Non-pigmented ciliary epithelial cell (primary cell): ENCODE data around the gene TRPM2.
"Not testable (repeated sequence)": the region's sequence is repeated elsewhere in the genome, so short reads cannot be mapped to it uniquely, and the experiment has no call there.

Experiments
- DNase-seq: peaks from one replicate; pipeline ENCODE4 v3.0.0-alpha.2; 2010; ENCODE audit warnings: low read depth

Gene TRPM2

DNA sequence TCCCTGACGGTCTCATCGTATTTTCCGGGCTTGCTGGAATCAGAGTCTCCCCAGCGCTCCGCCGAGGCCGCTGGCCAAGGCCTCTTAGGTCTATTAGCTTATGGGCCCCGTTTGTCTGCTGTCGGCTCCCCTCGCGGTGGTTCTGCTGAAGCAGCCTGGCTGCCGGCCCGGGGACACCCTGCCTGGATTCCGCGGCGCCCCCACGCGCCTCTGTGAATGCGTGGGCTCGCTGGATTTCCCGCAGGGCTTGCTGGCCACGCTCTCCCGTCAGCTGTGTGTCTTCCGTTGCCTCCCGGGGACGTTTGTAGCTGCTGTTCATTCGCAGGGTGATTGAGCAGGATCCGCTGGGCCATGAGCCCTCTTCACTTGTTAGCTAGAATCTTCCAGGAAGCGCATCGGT lies 110.3 kb downstream of the TRPM2 start:
- no peak for DNase-seq

DNA sequence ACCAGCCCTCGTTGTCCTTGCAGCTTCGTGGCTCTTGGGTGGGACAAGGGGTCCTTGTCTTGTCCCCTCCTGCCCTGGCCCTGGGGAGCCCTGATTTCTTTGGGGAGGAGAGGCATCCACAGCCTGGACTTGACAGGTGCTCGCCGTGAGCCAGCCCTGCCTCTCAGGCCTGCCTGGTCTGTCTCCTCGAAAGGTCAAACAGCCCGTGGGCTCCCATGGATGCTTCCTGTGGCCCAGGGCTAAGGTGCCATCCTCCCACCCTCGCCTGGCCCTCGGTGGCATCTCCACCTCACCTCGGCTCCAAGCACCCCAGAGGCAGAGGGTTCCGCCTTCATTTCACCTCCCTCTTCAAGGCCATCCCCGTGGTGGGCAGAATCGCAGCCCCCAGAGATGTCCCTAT lies 110.9 kb downstream of the TRPM2 start:
- DNase-seq, result no peak

DNA sequence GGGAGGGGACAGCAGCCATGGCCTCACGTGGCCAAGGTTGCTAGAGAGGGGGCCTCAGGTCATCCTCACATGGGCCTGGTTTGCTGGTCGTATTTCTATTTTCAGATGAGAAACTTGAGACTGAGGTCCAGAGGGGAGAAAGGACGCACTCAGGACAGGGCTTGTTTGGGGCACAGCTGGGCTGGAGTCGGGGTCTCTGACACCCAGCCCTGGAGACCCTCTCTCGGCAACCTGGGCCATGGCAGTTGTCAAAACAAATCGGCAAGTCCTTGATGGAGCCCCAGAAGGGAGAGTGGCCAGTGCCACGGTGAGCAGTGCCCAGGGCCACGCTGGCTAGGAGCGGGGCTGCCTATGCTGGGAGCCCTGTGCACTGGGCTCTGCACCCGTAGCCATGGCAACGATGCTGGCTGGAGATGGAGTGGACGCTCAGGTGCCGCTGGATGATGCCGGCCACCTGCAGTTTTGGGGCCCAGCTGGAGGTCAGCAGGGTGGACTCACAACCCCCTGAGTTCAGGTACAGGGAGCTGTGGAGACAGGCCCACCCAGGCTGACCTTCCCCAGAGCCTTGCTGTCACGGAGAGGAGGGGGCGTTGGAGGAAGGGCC lies 113.0 kb downstream of the TRPM2 start:
- no peak for DNase-seq

DNA sequence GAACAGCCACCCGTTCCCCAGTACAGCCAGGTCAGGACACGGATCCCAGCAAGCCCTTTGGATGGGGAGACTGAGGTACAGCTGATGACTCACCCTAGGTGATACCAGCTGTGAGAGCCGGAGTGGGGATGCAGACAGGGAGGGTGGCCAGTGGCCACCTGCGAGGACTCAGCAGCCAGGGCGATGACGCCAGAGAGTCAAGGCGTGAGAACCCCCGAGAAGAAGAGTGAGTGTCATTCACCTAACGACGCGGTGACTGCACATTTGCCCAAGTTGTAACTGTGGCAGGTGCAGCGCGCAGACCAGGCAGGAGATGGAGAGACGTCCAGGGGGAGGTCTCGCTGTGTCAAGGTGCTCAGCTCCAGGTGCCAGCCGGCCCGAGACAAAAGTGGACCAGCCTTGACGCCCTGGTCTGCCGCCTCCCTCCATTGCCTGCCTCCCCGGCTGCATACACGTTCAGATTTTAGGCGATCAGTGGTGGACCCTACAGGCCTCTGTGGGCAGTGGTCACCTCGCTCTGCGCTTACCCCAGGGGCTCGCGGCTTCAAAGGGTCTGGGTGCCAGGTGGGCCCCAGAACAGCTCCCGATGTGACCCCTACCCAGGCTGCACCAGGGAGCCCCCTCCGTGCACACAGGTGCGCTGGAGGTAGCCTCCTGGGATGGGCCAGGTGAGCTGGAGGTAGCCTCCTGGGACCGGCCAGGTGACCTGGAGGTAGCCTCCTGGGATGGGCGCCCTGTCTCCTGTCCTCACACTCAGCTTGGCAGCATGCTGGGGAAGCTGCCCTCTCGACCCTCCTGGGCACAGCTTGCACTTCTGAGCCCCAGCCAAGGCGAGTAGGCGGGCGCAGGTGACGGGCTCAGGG lies 113.8 kb downstream of the TRPM2 start:
- DNase-seq, result no peak

DNA sequence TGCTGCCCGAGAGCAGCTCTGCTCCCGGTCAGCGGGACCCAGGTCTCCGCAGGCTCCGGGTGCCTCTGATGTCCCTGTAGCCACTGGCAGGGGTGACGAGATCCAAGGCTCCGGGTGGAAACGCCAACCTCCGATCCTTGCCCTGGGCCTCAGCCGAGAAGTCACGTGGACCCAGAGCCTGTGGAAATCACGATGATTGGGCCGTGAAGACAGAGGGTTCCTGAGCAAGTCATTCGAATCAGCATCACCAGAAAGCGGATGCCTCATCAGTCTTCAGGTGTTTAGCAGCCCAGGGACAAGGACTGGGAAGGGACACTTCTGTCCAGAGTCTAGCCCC lies 114.4 kb downstream of the TRPM2 start:
- no peak for DNase-seq

DNA sequence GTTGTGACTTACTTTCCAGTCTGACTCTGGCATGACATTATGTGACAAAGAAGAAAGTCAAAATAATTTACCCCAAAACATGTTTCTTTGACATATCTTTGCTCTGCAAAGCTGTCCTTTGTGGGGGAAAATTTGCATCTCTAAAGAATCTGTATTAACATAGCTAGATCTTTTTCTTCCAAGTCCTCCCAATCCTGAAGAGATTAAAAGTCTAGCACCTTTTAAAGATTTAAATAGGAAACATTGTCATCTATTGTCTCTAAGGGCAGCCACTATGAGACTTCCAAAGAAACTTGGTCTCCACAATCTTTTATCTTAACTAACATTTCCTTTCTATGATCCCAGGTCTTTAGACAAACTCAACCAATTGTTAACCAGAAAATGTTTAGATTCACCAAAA lies 117.9 kb downstream of the TRPM2 start:
- no peak for DNase-seq

DNA sequence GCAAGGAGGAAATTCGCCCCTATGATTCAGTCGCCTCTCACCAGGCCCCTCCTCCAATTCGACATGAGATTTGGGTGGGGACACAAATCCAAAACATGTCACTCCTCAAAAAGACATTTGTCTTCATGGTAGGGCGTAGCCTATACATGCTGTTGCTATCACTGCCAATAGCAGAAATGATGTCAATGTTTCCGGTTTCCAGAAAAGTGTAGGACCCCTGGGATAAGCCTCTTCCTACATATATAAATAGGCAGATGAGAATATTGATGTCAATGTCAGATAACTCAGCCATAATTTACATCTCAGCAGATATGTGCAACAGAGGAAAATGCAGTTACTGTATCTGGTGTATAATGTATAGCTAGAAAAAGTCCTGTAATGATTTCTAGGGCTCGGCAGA lies 118.6 kb downstream of the TRPM2 start:
- no peak for DNase-seq

- no peak for DNase-seq
These were observed 120.6 kb downstream of the TRPM2 start for GRCh38 chr21:44473915-44474555.

DNA sequence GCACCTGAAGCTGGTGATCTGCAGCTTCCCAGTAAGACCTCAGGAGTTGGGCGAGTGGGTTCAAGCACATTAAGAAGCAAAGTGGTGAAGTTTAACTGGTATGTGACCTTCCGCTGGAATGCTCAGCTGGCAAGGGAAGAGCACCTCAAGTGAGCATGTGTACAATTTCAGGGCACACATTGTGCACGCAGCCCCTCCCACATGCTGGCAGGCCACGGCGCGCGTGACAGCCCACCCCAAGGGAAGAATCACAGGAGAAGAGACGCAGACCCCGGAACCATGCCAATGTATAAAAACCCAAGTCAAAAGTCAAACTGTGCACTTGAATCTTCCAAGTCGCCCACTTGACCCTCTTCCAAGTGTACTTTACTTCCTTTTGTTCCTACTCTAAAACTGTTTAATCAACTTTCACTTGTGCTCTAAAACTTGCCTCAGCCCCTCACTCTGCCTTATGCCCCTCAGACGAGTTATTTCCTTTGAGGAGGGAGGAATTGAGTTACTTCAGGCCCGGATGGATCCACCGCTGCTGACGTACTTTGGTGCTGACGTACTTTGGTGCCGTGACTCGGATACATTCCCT lies 121.9 kb downstream of the TRPM2 start:
- no peak for DNase-seq

- no peak for DNase-seq
These were observed 123.7 kb downstream of the TRPM2 start for GRCh38 chr21:44477131-44477530.

DNA sequence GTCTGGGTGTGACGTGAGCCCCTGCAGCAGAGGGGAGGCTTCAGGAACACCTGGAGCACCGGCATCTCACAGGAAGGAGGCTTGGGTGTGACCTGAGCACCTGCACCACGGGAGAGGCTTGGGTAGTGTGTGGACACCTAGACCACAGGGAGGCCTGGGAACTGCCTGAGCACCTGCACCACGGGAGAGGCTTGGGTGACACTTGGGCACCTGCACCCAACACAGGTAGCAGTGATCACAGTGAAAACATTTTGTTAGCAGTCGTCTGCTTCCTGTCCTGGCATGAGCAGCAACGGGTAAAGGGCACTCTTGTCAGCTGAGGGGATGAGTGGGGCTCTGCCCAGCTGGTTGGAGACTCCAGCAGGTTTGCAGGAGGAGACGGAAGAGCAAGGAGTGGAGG lies 124.3 kb downstream of the TRPM2 start:
- DNase-seq, result no peak

GRCh38 chr21:44478124-44478800 lies 124.8 kb downstream of the TRPM2 start:
- DNase-seq, result no peak

DNA sequence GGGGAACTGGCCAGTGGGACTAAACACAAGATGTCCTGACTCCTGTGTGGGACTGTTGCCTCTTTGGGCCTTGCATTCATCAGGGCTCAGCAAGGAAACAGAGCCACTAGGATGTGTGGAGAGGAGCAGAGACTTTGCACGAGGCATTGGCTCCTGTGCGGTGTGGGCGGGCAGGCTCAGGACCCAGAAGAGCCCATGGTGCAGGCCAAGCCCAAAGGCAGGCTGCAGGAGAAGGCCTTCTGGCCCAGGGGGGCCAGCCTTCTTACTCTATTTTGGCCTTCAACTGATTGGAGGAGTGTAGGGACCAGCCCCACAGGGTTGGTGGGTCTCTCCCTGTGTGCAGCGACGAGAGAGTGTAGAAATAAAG lies 125.4 kb downstream of the TRPM2 start:
- DNase-seq, result no peak

GRCh38 chr21:44479556-44480199 lies 126.3 kb downstream of the TRPM2 start:
- DNase-seq, result not testable (repeated sequence)

DNA sequence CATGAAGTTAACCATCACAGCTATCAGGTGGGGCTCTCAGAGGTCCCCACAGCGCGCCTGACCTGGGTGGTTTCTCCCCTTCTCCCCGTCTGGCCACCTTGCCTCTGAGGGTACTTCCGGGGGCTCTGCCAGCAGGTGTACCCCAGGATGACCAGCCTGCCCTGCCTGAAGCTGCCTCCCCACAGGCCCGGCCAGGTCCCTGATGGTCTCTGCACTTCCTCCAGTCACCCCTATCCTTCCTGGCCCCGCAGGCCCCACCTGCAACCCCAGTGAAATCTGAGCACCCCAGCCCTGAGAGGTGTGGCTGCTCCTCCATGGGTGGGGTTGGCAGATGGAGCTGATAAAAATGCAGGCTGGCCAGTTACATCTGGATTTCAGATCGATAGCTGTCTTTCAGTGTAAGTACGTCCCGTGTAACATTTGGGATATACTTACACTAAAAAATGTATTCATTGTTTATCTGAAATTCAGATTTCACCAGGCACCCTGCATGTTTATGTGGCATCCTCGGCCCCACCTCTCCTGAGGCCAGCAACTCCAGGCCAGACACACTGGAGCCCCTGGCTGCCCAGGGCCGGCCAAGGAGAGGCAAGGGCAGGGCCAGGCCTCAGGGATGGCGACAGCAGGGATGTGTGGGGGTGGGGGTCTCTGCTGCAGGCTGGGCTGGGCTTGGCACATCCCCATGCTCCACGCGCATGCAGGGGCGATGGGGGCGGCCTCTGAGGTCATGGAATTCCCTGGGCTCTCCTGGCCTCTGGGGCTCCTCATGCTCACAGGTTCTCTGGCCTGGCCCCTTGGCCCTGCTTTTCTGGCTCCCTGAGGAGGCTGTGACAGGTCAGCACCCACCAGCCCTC lies 127.0 kb downstream of the TRPM2 start:
- DNase-seq, result no peak

DNA sequence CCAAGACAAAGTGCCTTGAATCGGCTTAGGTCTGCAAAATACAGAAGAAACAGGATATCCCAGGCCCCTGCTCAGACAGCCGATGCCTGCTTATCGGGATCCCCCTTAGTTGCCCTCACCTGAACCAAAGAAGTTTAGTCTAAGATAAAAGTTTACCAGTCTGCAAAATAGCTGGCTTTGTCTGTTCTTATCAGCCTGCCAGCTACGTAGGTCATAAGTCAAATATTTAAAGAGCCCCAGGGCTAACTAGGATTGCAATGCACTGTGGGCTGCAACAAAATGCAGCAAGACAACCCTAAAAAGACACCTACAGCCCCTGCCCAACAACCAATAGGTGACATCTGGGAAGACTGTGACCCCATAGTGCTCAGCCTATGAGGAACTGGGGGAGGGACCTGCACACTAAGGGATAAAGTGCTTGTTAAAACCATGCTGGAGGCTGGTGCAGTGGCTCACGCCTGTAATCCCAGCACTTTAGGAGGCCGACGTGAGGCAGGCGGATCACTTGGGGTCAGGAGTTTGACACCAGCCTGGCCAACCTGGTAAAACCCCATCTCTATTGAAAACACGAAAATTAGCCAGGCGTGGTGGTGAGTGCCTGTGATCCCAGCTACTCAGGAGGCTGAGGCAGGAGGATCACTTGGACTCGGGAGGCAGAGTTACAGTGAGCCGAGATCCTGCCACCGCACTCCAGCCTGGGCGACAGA lies 129.3 kb downstream of the TRPM2 start:
- no peak for DNase-seq

DNA sequence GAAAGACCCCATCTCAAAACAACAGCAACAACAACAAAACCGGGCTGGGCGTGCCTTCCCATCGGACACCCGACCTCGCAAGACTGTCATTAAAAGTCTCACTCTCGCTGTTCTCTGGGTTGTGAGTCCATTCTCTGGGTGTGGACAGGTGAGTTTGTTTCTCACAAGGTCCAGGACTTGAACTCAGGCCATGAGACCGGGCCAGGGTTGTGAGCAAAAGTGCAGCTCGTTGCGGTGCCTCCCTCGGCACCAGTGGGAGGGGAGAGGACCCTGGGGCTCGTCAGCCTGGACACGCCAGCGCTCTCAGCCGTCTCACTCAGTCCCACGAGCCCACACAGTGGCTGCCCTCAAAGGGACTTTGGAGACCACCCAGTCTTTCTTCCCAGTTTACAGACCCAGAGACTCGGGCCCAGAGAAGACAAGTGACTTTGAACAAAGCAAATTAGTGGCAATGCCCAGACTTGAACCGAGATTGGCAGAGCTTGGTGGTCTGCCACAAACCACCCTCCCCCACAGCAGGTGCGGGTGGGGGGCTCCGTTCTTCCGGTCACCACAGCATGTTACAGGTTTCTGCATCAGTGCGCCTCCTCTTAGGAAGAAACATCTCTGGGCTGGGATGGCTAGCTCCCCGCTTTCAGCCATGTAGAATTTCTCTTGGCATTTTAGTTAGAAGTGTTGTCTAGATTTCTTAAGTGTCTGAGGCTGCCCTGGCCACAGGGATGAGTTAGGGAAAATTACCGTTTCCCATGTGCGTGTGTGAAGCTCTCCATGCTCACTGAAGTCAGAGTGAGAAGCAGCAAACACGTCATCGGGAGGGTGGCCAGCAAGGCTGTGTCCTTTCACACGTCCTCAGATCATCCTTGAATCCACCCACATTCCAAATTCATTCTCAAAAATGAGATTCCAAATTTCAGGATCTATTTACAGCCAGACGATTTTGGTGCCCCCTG lies 130.1 kb downstream of the TRPM2 start:
- DNase-seq, result no peak

DNA sequence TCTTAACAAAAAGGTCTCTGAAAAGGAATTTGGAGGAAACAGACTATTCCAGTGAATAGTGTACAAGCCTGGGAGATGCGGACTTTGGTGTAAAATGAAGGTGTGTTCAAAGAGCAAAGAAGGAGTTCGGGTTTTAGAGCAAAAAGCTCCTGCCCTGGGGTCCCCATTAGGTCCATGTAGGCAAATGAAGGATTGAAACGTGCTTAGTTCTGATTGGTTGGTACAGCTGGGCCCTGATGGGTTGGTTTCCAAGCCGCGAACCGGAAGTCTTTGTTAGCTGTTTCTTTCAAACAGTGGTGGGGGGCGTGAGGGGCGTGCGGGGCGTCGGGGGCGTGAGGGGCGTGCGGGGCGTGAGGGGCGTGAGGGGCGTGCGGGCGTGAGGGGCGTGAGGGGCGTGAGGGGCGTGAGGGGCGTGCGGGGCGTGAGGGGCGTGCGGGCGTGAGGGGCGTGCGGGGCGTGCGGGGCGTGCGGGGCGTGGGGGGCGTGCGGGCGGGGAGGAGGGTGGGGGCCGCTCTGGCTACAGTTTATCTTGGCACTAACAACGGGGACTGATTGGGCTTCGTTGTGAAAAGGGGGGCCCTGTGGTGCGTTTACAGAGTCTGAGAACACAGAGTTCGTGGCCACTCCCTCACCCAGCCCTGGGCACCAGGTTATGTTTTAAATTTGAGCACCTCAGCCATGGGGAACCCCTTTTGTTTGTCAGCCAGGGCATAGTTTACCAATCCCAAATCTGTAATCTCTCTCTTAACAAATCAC lies 131.3 kb downstream of the TRPM2 start:
- no peak for DNase-seq
